Panc1 (cell line): Measurements from ENCODE around the gene WDR11. TPM values are rescaled to one million over a fixed set of nuclear protein-coding genes. Genes with fewer than 3 reads are reported as not detected.

Experiments used
- ATAC-seq: fragments of 200-7000 bp; cut with Tn5 transposase; 2 replicates; pipeline ENCODE4 v1.9.1; 2020; ENCODE audit warnings: mild to moderate bottlenecking, moderate library complexity
- BruUV-seq: library from RNA; stranded (reverse); fragments of 400-500 nt; replicated peaks from 2 replicates; lab custom pipeline; 2021; lab: Mats Ljungman, UMichigan
- CTCF ChIA-PET: fragments of 300-600 bp; sonication (Branson Sonifier 250); formaldehyde crosslinking; loops from one replicate; lab custom pipeline; 2022; ENCODE audit warnings: antibody characterized with exemption; lab: Charles Lee
- POLR2A ChIA-PET: fragments of 300-600 bp; sonication (Branson Sonifier 250); formaldehyde crosslinking; loops from one replicate; lab custom pipeline; 2022; ENCODE audit warnings: antibody characterized with exemption; lab: Charles Lee
- DNase-seq: peaks from one replicate; pipeline ENCODE4 v3.0.0-alpha.2; 2010; ENCODE audit warnings: low read depth, low spot score
- H3K27ac ChIP-seq: 2 replicates; pipeline ENCODE4 v1.5.1; 2011; ENCODE audit warnings: mild to moderate bottlenecking, low read length, inconsistent platforms
- H3K27me3 ChIP-seq: fragments of 200-500 bp; sonication (Bioruptor generic); 2 replicates; pipeline ENCODE4 v1.6.0; 2014; ENCODE audit warnings: low read length, inconsistent platforms; ENCODE audit not compliant: control insufficient read depth, insufficient read depth
- H3K36me3 ChIP-seq: fragments of 200-500 bp; sonication (Bioruptor generic); 2 replicates; pipeline ENCODE4 v1.5.1; 2014; ENCODE audit warnings: inconsistent platforms, mild to moderate bottlenecking, low read length, moderate library complexity; ENCODE audit not compliant: control insufficient read depth, insufficient read depth
- H3K4me1 ChIP-seq: 2 replicates; pipeline ENCODE4 v1.5.1; 2011; ENCODE audit warnings: inconsistent platforms, mild to moderate bottlenecking, low read length, moderate library complexity; ENCODE audit not compliant: control insufficient read depth, insufficient read depth
- H3K4me3 ChIP-seq, 2 experiments: 2 replicates each; pipeline ENCODE4 v1.5.1; 2011 to 2012; ENCODE audit warnings: low read depth in 2 of 2, low read length in 2 of 2, mild to moderate bottlenecking in 2 of 2, inconsistent platforms in 1 of 2, moderate library complexity in 1 of 2
- H3K9me3 ChIP-seq: fragments of 200-500 bp; sonication (Bioruptor generic); 2 replicates; pipeline ENCODE4 v1.5.1; 2014; ENCODE audit warnings: low read depth, mild to moderate bottlenecking, inconsistent platforms, low read length, moderate library complexity; ENCODE audit not compliant: control insufficient read depth, insufficient read depth
- POLR2AphosphoS5 ChIP-seq: IDR thresholded peaks from 2 replicates; pipeline ENCODE4 v1.6.1; 2012; ENCODE audit warnings: mild to moderate bottlenecking, low read depth, low read length, moderate library complexity
- SIN3A ChIP-seq: IDR thresholded peaks from 2 replicates; pipeline ENCODE4 v1.6.1; 2012; ENCODE audit warnings: low read depth, mild to moderate bottlenecking, low read length, moderate library complexity, borderline replicate concordance; ENCODE audit not compliant: insufficient read depth
- TCF7L2 ChIP-seq: IDR thresholded peaks from 2 replicates; pipeline ENCODE4 v1.6.1; 2011; ENCODE audit warnings: mild to moderate bottlenecking, low read depth, low read length, inconsistent platforms
- in situ Hi-C: cut with HindIII; loops from 2 replicates; pipeline ENCODE4 v1.10.0; 2016; ENCODE audit warnings: low sequenced_read_pairs, low pct_unique_long_range_greater_than_20kb
- intact Hi-C: fragments of 100-400 bp; cut with micrococcal nuclease; formaldehyde crosslinking; loops from one replicate; pipeline ENCODE4 v1.10.0; 2022; ENCODE audit not compliant: unreplicated experiment
- total RNA-seq: library from RNA; stranded (reverse); gene quantifications from one replicate; pipeline ENCODE4 v1.2.1, GENCODE V29; 2021; ENCODE audit not compliant: unreplicated experiment
- TF ChIP-seq, protein P1 (sequence below): fragments of 450-650 bp; IDR thresholded peaks from 2 replicates; pipeline ENCODE4 v1.5.1; 2017; ENCODE audit warnings: mild to moderate bottlenecking
- TF ChIP-seq, protein P2 (sequence below), 2 experiments: IDR thresholded peaks; 2 replicates each; pipeline ENCODE4 v1.6.1; 2011 to 2012; ENCODE audit warnings: low read depth in 2 of 2, control low read depth in 1 of 2, low read length in 1 of 2, mild to moderate bottlenecking in 1 of 2, moderate library complexity in 1 of 2; ENCODE audit not compliant: insufficient read depth in 1 of 2

Gene WDR11
- total RNA-seq, 1 experiment from 2014 or later: 59.3 TPM

DNA sequence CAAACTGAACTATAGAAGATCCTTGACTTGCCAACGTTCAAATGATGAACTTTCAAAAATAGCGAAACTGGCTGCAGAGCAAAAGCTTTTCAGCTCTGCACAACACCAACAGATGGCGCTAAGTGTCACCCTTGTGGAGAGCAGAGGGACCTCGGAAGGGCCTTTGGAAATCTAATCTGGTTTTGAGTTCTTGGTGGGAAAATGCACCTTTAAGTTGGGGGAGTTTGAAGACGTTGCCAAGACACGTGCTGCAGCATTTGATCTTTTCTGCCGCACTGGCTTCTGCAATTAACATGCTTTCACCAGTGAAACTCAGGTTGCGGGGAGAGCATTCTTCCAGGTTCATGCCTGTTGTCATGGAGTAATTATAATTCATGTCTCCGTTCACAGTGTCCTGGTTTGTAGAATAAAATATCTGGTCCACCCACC, 26.3 kb upstream of the WDR11 start:
- H3K4me3 ChIP-seq: no peak overlapping the region
- no peak overlapping the region for H3K27ac ChIP-seq
- TF ChIP-seq, protein P1, sequence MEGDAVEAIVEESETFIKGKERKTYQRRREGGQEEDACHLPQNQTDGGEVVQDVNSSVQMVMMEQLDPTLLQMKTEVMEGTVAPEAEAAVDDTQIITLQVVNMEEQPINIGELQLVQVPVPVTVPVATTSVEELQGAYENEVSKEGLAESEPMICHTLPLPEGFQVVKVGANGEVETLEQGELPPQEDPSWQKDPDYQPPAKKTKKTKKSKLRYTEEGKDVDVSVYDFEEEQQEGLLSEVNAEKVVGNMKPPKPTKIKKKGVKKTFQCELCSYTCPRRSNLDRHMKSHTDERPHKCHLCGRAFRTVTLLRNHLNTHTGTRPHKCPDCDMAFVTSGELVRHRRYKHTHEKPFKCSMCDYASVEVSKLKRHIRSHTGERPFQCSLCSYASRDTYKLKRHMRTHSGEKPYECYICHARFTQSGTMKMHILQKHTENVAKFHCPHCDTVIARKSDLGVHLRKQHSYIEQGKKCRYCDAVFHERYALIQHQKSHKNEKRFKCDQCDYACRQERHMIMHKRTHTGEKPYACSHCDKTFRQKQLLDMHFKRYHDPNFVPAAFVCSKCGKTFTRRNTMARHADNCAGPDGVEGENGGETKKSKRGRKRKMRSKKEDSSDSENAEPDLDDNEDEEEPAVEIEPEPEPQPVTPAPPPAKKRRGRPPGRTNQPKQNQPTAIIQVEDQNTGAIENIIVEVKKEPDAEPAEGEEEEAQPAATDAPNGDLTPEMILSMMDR: peak; percentile 77
- TF ChIP-seq SIN3A (no peak), POLR2AphosphoS5 (no peak), TCF7L2 (no peak)
- TF ChIP-seq, protein P2, sequence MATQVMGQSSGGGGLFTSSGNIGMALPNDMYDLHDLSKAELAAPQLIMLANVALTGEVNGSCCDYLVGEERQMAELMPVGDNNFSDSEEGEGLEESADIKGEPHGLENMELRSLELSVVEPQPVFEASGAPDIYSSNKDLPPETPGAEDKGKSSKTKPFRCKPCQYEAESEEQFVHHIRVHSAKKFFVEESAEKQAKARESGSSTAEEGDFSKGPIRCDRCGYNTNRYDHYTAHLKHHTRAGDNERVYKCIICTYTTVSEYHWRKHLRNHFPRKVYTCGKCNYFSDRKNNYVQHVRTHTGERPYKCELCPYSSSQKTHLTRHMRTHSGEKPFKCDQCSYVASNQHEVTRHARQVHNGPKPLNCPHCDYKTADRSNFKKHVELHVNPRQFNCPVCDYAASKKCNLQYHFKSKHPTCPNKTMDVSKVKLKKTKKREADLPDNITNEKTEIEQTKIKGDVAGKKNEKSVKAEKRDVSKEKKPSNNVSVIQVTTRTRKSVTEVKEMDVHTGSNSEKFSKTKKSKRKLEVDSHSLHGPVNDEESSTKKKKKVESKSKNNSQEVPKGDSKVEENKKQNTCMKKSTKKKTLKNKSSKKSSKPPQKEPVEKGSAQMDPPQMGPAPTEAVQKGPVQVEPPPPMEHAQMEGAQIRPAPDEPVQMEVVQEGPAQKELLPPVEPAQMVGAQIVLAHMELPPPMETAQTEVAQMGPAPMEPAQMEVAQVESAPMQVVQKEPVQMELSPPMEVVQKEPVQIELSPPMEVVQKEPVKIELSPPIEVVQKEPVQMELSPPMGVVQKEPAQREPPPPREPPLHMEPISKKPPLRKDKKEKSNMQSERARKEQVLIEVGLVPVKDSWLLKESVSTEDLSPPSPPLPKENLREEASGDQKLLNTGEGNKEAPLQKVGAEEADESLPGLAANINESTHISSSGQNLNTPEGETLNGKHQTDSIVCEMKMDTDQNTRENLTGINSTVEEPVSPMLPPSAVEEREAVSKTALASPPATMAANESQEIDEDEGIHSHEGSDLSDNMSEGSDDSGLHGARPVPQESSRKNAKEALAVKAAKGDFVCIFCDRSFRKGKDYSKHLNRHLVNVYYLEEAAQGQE (IDR thresholded peaks at IDR 0.05; ENCODE audit: insufficient read depth in 1 of 2, low read depth in 2 of 2, low read length in 1 of 2): no peak
- intact Hi-C loops (no loop called here), in situ Hi-C loops (no loop called here)
- peak; percentile 8 for DNase-seq
- ATAC-seq: no peak
- no TSS peak for BruUV-seq
- ChIA-PET CTCF (interaction anchor here (0.6 kb wide), 1 partner anchor 663 kb away, joined by 6 read pairs; no protein-coding TSS in a partner anchor), POLR2A (no interaction called here)
- no peaks in the 10 kb centered on the region for H3K9me3 ChIP-seq
- peaks cover 2% of the 10 kb centered on the region; the same call in 1 of the 2 replicates for H3K27me3 ChIP-seq
- no peaks in the 10 kb centered on the region for H3K4me1 ChIP-seq
- H3K36me3 ChIP-seq: no peaks in the 10 kb centered on the region

DNA sequence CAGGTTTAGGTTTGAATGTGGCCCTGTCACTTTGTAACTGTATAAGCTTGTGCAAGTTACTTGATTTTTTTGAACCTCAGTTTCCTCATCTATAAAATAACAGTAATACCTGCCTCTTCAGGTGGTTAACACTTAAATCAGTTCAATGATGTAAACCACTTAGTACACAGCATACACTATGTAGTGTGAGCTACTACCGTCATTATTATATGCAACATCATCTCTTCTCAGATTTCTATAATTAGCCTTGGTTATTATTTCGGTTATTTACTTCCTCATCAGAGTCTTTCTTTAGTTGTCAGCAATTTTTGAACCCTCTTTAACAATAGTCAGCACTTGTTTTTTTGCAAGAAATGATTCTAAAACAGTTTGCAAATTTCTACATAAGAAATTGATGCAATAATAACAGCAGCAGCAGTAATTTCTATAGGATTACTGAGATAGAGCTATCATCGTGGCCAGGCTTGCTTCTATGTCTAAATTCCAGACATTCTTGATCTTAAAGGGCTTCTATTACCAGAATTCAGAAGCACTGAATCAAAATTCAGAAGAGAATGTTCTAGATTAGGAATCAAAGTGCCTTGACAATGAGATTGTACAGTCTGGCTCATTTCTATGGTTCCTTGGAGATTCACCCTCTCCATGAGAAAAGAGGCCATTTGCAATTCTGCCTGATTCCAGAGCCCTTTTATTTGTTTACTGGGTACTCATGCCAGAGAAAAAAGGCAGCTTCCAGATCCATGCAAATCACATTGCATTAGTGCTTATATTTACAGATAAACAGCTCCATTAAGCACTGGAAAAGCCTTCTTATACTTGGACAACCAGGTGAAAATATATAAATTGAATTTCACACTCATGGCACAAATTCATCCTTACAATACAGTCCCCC, 25.0 kb upstream of the WDR11 start:
- intact Hi-C loops: no loop called here
- ATAC-seq (no peak), DNase-seq (no peak)
- H3K27ac ChIP-seq: no peak overlapping the region
- no peak for TF ChIP-seq TCF7L2
- no peak for TF ChIP-seq SIN3A
- TF ChIP-seq, protein P2 (IDR thresholded peaks at IDR 0.05; ENCODE audit: insufficient read depth in 1 of 2, low read depth in 2 of 2, low read length in 1 of 2): no peak
- TF ChIP-seq, protein P1: no peak
- no peak for TF ChIP-seq POLR2AphosphoS5
- no peaks in the 10 kb centered on the region for H3K4me1 ChIP-seq
- ChIA-PET POLR2A (no interaction called here), CTCF (interaction anchor here (1.3 kb wide), 1 partner anchor 907 kb away, joined by 3 read pairs; no protein-coding TSS in a partner anchor)
- no peaks in the 10 kb centered on the region for H3K9me3 ChIP-seq
- peaks cover 4% of the 10 kb centered on the region for H3K27me3 ChIP-seq
- in situ Hi-C loops: no loop called here
- BruUV-seq: no TSS peak
- no peak overlapping the region for H3K4me3 ChIP-seq
- H3K36me3 ChIP-seq: no peaks in the 10 kb centered on the region
